Loucy (cell line): ENCODE measurements around the gene MYL10.

Source experiments
- CTCF ChIP-seq: fragments of 200-600 bp; sonication (generic); conservative IDR thresholded peaks from 2 replicates; pipeline ENCODE4 v1.5.1; 2014; ENCODE audit warnings: mild to moderate bottlenecking, antibody characterized with exemption, low read length
- EZH2phosphoT487 ChIP-seq: fragments of 200-600 bp; IDR thresholded peaks from 2 replicates; pipeline ENCODE4 v1.6.1; 2018; ENCODE audit warnings: antibody characterized with exemption, mild to moderate bottlenecking, moderate library complexity, borderline replicate concordance

- TF ChIP-seq CTCF (no peak), EZH2phosphoT487 (no peak)
These were observed 64.3 kb downstream of the MYL10 start for GRCh38 chr7:101564778-101565211.
